K562 (cell line): ENCODE results near the gene NSRP1. TPM values are rescaled to one million over a fixed set of nuclear protein-coding genes. Genes with fewer than 3 reads are reported as not detected.

Experiments
- CREB3L1 ChIP-seq: fragments of 450-650 bp; IDR thresholded peaks from 2 replicates; pipeline ENCODE4 v1.6.1; 2014; ENCODE audit warnings: low read depth, mild to moderate bottlenecking, moderate library complexity, borderline replicate concordance
- CREBBP ChIP-seq: IDR thresholded peaks from one replicate; pipeline ENCODE4 v1.6.1; 2012; ENCODE audit warnings: low read depth, mild to moderate bottlenecking, control low read depth, inconsistent platforms, low read length
- CSDE1 ChIP-seq, 2 experiments: fragments of 450-650 bp; IDR thresholded peaks; 2 replicates each; pipeline ENCODE4 v1.6.1; 2016; ENCODE audit warnings: mild to moderate bottlenecking in 1 of 2
- GATAD2A ChIP-seq: fragments of 450-650 bp; IDR thresholded peaks from 2 replicates; pipeline ENCODE4 v1.6.1; 2017
- HDAC2 ChIP-seq: fragments of 450-650 bp; IDR thresholded peaks from 2 replicates; pipeline ENCODE4 v1.6.1; 2016; ENCODE audit warnings: mild to moderate bottlenecking
- KAT7 ChIP-seq: sonication (generic); formaldehyde crosslinking; IDR thresholded peaks from 2 replicates; pipeline ENCODE4 v1.8.0; 2022; ENCODE audit warnings: missing genetic modification reagents, mild to moderate bottlenecking, borderline replicate concordance
- KDM2B ChIP-seq: fragments of 250-450 bp; sonication (Bioruptor Pico); IDR thresholded peaks from 2 replicates; pipeline ENCODE4 v1.8.0; 2021; ENCODE audit warnings: mild to moderate bottlenecking, moderate library complexity
- LARP7 ChIP-seq: fragments of 450-650 bp; IDR thresholded peaks from 2 replicates; pipeline ENCODE4 v1.6.1; 2016
- MBD2 ChIP-seq: sonication (generic); IDR thresholded peaks from 2 replicates; pipeline ENCODE4 v1.6.1; 2016; ENCODE audit warnings: low read depth, borderline replicate concordance
- MEF2D ChIP-seq: conservative IDR thresholded peaks from 2 replicates; pipeline ENCODE4 v1.6.1; 2016; ENCODE audit warnings: low read depth, missing genetic modification characterization, missing compliant biosample characterization
- SLC30A9 ChIP-seq: fragments of 250-450 bp; sonication (Bioruptor Pico); IDR thresholded peaks from 2 replicates; pipeline ENCODE4 v1.8.0; 2022; ENCODE audit warnings: mild to moderate bottlenecking, moderate library complexity
- SMAD4 ChIP-seq: fragments of 250-450 bp; sonication (Bioruptor Pico); conservative IDR thresholded peaks from 2 replicates; pipeline ENCODE4 v1.8.0; 2021; ENCODE audit warnings: inconsistent platforms, mild to moderate bottlenecking, moderate library complexity
- SRSF9 ChIP-seq: fragments of 200-400 bp; formaldehyde crosslinking; IDR thresholded peaks from 2 replicates; pipeline ENCODE4 v1.6.1; 2017; ENCODE audit warnings: low read depth, low read length, borderline replicate concordance
- TARDBP ChIP-seq: fragments of 450-650 bp; IDR thresholded peaks from 2 replicates; pipeline ENCODE4 v1.6.1; 2016
- YBX1 ChIP-seq: fragments of 450-650 bp; IDR thresholded peaks from 2 replicates; pipeline ENCODE4 v1.7.1; 2016; ENCODE audit warnings: mild to moderate bottlenecking
- ZFP91 ChIP-seq: sonication (generic); formaldehyde crosslinking; IDR thresholded peaks from 2 replicates; pipeline ENCODE4 v1.8.0; 2022; ENCODE audit warnings: mild to moderate bottlenecking, missing genetic modification reagents
- polyA plus RNA-seq, 8 experiments: library from polyadenylated mRNA; depleted of rRNA in 4 of 8; stranded (reverse) in 5 of 8; unstranded in 3 of 8; fragments of >200 nt; fragmentation: Nextera tagmentation in 2 of 8; fragmentation: Illumina TruSeq in 1 of 8; extraction: Ambion mirVana in 2 of 8; extraction: Trizol in 1 of 8; gene quantifications; 2 replicates each; pipeline versions ENCODE4 v1.2.1 to v1.2.3, GENCODE V29; 2011 to 2014; ENCODE audit warnings: inconsistent platforms in 1 of 8, missing spikeins in 1 of 8
- total RNA-seq, 7 experiments: library from RNA; depleted of rRNA in 6 of 7; stranded (reverse); fragments of >200 nt in 6 of 7; fragmentation: Illumina TruSeq in 2 of 7; extraction: Trizol in 2 of 7; gene quantifications; 2 replicates each; pipeline versions ENCODE4 v1.2.1 to v1.2.3, GENCODE V29; 2011 to 2021; ENCODE audit warnings: low replicate concordance in 1 of 7
- TF ChIP-seq, protein P1 (sequence below): fragments of 450-650 bp; IDR thresholded peaks from 2 replicates; pipeline ENCODE4 v1.6.1; 2017; ENCODE audit warnings: mild to moderate bottlenecking, moderate library complexity
- TF ChIP-seq, protein P2 (sequence below): fragments of 250-450 bp; sonication (Bioruptor Pico); IDR thresholded peaks from 2 replicates; pipeline ENCODE4 v1.8.0; 2021; ENCODE audit warnings: borderline replicate concordance, mild to moderate bottlenecking, moderate library complexity; ENCODE audit not compliant: poor library complexity, severe bottlenecking
- TF ChIP-seq, protein P3 (sequence below): fragments of 150-350 bp; conservative IDR thresholded peaks from 2 replicates; pipeline ENCODE4 v1.6.1; 2014; ENCODE audit warnings: low read length
- TF ChIP-seq, protein P4 (sequence below): fragments of 250-450 bp; sonication (Bioruptor Pico); IDR thresholded peaks from 2 replicates; pipeline ENCODE4 v1.8.0; 2021; ENCODE audit warnings: moderate library complexity, mild to moderate bottlenecking, inconsistent platforms

NSRP1 gene
- total and polyA plus RNA-seq, 9 of the 15 experiments (the other 6 are each of a cell fraction or from before 2014, with no cell fraction given), result 18.4 to 68.6 (median 32.7) TPM

DNA sequence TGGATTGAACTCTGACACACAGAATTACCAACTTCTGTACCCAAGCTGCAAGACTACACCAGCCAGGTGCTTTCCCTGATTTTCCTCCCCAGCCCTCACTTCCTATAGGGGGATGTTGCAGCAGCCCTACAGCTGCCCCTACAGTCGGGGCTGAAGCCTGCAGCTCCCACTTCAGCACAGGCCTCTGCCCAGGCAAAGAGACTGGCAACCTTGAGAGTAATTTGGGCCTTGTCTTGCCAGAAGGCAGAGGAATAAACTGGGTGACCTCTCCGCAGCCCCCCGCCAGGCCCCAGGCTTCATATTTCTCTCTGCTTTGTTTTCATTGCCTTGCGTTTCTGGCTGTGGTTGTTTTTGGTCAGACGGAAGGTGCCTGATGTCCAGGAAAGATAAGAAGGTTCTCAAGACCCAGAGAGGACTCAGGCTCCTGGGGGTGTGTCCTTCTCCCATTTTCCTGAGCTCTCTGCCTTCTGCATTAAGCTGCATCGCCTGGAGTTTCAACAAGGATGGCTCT is 86.9 kb downstream of the NSRP1 start (continued):
- TF ChIP-seq, protein P1, sequence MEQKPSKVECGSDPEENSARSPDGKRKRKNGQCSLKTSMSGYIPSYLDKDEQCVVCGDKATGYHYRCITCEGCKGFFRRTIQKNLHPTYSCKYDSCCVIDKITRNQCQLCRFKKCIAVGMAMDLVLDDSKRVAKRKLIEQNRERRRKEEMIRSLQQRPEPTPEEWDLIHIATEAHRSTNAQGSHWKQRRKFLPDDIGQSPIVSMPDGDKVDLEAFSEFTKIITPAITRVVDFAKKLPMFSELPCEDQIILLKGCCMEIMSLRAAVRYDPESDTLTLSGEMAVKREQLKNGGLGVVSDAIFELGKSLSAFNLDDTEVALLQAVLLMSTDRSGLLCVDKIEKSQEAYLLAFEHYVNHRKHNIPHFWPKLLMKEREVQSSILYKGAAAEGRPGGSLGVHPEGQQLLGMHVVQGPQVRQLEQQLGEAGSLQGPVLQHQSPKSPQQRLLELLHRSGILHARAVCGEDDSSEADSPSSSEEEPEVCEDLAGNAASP, result no peak
- TF ChIP-seq ZFP91, result no peak
- no peak for TF ChIP-seq SLC30A9 (CRISPR knock-in tag)
- TF ChIP-seq CREBBP, result no peak
- no peak for TF ChIP-seq GATAD2A
- no peak for TF ChIP-seq TARDBP
- peak; percentile 66 for TF ChIP-seq SMAD4 (CRISPR knock-in tag)
- no peak for TF ChIP-seq CSDE1 (IDR thresholded peaks at IDR 0.05)
- TF ChIP-seq, protein P2, sequence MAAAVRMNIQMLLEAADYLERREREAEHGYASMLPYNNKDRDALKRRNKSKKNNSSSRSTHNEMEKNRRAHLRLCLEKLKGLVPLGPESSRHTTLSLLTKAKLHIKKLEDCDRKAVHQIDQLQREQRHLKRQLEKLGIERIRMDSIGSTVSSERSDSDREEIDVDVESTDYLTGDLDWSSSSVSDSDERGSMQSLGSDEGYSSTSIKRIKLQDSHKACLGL (CRISPR knock-in tag), result no peak
- TF ChIP-seq, protein P3, sequence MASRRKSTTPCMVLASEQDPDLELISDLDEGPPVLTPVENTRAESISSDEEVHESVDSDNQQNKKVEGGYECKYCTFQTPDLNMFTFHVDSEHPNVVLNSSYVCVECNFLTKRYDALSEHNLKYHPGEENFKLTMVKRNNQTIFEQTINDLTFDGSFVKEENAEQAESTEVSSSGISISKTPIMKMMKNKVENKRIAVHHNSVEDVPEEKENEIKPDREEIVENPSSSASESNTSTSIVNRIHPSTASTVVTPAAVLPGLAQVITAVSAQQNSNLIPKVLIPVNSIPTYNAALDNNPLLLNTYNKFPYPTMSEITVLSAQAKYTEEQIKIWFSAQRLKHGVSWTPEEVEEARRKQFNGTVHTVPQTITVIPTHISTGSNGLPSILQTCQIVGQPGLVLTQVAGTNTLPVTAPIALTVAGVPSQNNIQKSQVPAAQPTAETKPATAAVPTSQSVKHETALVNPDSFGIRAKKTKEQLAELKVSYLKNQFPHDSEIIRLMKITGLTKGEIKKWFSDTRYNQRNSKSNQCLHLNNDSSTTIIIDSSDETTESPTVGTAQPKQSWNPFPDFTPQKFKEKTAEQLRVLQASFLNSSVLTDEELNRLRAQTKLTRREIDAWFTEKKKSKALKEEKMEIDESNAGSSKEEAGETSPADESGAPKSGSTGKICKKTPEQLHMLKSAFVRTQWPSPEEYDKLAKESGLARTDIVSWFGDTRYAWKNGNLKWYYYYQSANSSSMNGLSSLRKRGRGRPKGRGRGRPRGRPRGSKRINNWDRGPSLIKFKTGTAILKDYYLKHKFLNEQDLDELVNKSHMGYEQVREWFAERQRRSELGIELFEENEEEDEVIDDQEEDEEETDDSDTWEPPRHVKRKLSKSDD, result no peak
- TF ChIP-seq, protein P4, sequence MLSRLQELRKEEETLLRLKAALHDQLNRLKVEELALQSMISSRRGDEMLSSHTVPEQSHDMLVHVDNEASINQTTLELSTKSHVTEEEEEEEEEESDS, result no peak
- TF ChIP-seq KAT7 (CRISPR knock-in tag), result no peak
- TF ChIP-seq SRSF9, result no peak
- TF ChIP-seq YBX1, result no peak
- no peak for TF ChIP-seq CREB3L1
- TF ChIP-seq MBD2, result no peak
- no peak for TF ChIP-seq HDAC2
- no peak for TF ChIP-seq LARP7
- TF ChIP-seq MEF2D (tag), result no peak
- TF ChIP-seq KDM2B, result no peak
